ENCODE results near the gene ERBB2. TPM values are rescaled to one million over a fixed set of nuclear protein-coding genes. Genes with fewer than 3 reads are reported as not detected.

The ERBB2 gene
- total RNA-seq, 1 donor from 2014 or later, result 75.2 TPM

DNA sequence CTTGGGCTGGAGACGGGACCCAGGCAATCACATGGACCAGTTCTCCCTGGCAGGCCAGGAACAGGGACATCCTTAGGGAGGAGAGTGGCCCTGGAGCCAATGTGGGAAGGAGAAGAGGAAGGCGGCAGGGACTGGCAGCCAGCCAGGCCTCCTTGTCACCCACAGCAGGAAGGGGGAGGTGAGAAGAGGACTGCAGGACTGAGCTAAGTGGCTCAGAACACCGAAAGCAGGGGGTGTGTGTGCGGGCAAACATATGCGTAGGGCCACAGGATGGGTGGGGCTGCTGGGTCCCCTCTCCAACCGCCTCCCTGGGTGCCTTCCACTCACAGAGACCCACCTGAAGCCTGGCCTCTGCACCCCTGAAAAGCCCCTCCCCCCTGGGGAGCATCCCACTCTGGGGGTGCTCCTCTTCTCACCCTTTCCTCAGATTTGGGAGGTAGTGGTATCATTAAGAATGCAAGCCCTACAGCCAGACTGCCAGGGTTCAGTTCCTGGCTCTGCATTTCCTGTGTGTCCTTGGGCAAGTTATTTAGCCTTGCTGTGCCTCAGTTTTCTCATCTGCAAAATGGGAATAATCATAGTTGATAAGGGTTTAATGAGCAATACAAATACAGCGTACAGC is 23.6 kb upstream of the ERBB2 start:
- no peaks in the 10 kb centered on the region for H3K9me3 Mint-ChIP-seq
- peaks cover 10% of the 10 kb centered on the region for H3K27me3 Mint-ChIP-seq (ENCODE audit: insufficient read depth, low read depth)
- no peak overlapping the region for H3K4me2 ChIP-seq
- no peaks in the 10 kb centered on the region for H3K79me2 ChIP-seq (ENCODE audit: low read depth)
- no peak overlapping the region for H3K4me3 ChIP-seq
- no peak overlapping the region for H3K27ac Mint-ChIP-seq
- H3K4me3 Mint-ChIP-seq, result no peak overlapping the region
- peaks cover 3% of the 10 kb centered on the region for H3K27me3 ChIP-seq
- H3K36me3 ChIP-seq, result no peaks in the 10 kb centered on the region
- no peaks in the 10 kb centered on the region for H3K9me3 ChIP-seq (ENCODE audit: low read depth)
- no peak overlapping the region for H3K9ac ChIP-seq
- H3F3A ChIP-seq (ENCODE audit: low read depth), result no peaks in the 10 kb centered on the region
- DNase-seq (ENCODE audit: low spot score), result no peak
- peaks cover 2% of the 10 kb centered on the region for H3K4me1 Mint-ChIP-seq
- no peak overlapping the region for H2AFZ ChIP-seq (replicated peaks)
- H3K4me1 ChIP-seq, result no peaks in the 10 kb centered on the region
- no peaks in the 10 kb centered on the region for H4K20me1 ChIP-seq (ENCODE audit: low read depth)
- H3K36me3 Mint-ChIP-seq, result no peaks in the 10 kb centered on the region
- TF ChIP-seq EZH2 (IDR thresholded peaks at IDR 0.05), result no peak
- no peak for TF ChIP-seq EZH2phosphoT487 (IDR thresholded peaks at IDR 0.05)
- TF ChIP-seq, protein P1, sequence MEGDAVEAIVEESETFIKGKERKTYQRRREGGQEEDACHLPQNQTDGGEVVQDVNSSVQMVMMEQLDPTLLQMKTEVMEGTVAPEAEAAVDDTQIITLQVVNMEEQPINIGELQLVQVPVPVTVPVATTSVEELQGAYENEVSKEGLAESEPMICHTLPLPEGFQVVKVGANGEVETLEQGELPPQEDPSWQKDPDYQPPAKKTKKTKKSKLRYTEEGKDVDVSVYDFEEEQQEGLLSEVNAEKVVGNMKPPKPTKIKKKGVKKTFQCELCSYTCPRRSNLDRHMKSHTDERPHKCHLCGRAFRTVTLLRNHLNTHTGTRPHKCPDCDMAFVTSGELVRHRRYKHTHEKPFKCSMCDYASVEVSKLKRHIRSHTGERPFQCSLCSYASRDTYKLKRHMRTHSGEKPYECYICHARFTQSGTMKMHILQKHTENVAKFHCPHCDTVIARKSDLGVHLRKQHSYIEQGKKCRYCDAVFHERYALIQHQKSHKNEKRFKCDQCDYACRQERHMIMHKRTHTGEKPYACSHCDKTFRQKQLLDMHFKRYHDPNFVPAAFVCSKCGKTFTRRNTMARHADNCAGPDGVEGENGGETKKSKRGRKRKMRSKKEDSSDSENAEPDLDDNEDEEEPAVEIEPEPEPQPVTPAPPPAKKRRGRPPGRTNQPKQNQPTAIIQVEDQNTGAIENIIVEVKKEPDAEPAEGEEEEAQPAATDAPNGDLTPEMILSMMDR (IDR thresholded peaks at IDR 0.05), result no peak
- no peak overlapping the region for H3K27ac ChIP-seq

DNA sequence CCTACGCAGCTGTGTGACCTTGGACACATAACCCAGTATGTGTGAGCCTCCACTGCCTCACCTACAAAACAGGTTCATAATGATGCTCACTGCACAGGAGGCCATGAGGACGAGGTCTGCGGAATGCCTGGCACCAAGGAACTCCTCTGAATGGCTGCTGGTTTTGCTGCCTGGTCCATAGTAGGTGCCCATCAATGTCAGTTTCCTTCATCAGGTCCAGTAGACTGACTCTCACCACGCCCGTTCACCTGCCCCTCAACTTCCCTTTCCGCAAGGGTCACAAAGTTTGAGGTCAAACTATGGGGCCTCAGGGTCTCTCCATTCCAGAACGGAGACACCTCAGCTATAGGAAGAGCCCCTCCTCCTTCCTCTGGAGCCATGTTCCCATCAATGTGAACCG is 22.8 kb upstream of the ERBB2 start:
- peaks cover 2% of the 10 kb centered on the region for H3K4me1 Mint-ChIP-seq
- H3K27me3 Mint-ChIP-seq (ENCODE audit: insufficient read depth, low read depth), result peaks cover 8% of the 10 kb centered on the region
- H3K27ac Mint-ChIP-seq, result no peak overlapping the region
- no peak overlapping the region for H3K4me3 Mint-ChIP-seq
- no peaks in the 10 kb centered on the region for H3K9me3 Mint-ChIP-seq
- H3K27me3 ChIP-seq, result no peaks in the 10 kb centered on the region
- no peak overlapping the region for H3K4me2 ChIP-seq
- H3K4me1 ChIP-seq, result no peaks in the 10 kb centered on the region
- no peaks in the 10 kb centered on the region for H3K36me3 ChIP-seq
- no peak overlapping the region for H3K9ac ChIP-seq
- DNase-seq (ENCODE audit: low spot score), result no peak
- H3K9me3 ChIP-seq (ENCODE audit: low read depth), result no peaks in the 10 kb centered on the region
- TF ChIP-seq, protein P1 (IDR thresholded peaks at IDR 0.05), result no peak
- TF ChIP-seq EZH2 (IDR thresholded peaks at IDR 0.05), result no peak
- TF ChIP-seq EZH2phosphoT487 (IDR thresholded peaks at IDR 0.05), result no peak
- H3F3A ChIP-seq (ENCODE audit: low read depth), result no peaks in the 10 kb centered on the region
- no peak overlapping the region for H2AFZ ChIP-seq (replicated peaks)
- H3K27ac ChIP-seq, result no peak overlapping the region
- H3K36me3 Mint-ChIP-seq, result no peaks in the 10 kb centered on the region
- H4K20me1 ChIP-seq (ENCODE audit: low read depth), result no peaks in the 10 kb centered on the region
- no peaks in the 10 kb centered on the region for H3K79me2 ChIP-seq (ENCODE audit: low read depth)
- no peak overlapping the region for H3K4me3 ChIP-seq

DNA sequence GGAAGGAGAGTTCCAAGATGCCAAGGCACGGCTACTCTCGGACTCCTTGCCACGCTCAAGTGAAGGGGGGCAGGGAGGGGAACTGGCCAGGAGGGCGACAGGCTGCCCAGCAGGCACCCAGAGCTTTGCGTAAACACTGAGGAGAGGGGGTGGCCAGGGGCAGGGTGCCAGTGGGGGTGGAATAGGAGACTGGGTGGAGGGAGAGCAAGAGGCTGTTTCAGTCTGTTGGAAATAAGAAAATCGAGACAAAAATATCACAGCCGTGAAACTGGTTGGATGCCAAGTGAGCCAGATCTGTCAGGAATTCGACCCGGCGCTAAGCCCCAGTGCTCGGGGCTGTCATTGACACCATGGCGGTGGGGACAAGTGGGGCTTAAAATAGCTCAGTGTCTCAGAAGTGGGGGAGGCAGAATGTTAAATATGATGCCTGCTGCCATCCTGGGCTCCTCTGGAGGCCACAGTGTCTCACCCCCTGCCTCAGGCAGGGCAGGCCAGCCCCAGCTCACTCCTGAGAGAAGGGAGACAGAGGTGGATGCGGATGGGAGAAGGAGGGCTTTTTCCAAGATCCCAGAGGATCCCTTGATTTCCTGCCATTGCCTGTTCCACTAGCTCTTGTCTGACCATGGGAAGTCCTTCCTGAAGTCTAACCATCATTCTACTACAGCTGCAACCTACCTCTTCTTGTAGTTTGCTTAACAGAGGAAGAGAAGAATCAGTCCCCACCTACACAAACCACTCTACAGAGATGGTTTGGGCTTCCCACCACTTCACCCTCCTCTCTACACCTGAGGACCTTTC is 22.1 kb upstream of the ERBB2 start:
- Mint-ChIP-seq H3K9me3 (no peaks in the 10 kb centered on the region), H3K4me1 (peaks cover 2% of the 10 kb centered on the region), H3K27ac (no peak overlapping the region), H3K36me3 (no peaks in the 10 kb centered on the region), H3K27me3 (ENCODE audit: insufficient read depth, low read depth) (peaks cover 4% of the 10 kb centered on the region), H3K4me3 (no peak overlapping the region)
- Histone ChIP-seq H3K4me3 (no peak overlapping the region), H3K79me2 (ENCODE audit: low read depth) (no peaks in the 10 kb centered on the region), H3K4me2 (no peak overlapping the region), H3K27me3 (no peaks in the 10 kb centered on the region), H3F3A (ENCODE audit: low read depth) (no peaks in the 10 kb centered on the region), H3K36me3 (no peaks in the 10 kb centered on the region), H3K4me1 (no peaks in the 10 kb centered on the region), H3K27ac (no peak overlapping the region), H3K9me3 (ENCODE audit: low read depth) (no peaks in the 10 kb centered on the region), H3K9ac (no peak overlapping the region), H2AFZ (replicated peaks) (no peak overlapping the region), H4K20me1 (ENCODE audit: low read depth) (no peaks in the 10 kb centered on the region)
- DNase-seq (ENCODE audit: low spot score), result no peak
- TF ChIP-seq, protein P1 (IDR thresholded peaks at IDR 0.05), result no peak
- no peak for TF ChIP-seq EZH2 (IDR thresholded peaks at IDR 0.05)
- no peak for TF ChIP-seq EZH2phosphoT487 (IDR thresholded peaks at IDR 0.05)

Data from neural progenitor cell (in vitro differentiated cells).